ENCODE data around the gene CNP.

DNA sequence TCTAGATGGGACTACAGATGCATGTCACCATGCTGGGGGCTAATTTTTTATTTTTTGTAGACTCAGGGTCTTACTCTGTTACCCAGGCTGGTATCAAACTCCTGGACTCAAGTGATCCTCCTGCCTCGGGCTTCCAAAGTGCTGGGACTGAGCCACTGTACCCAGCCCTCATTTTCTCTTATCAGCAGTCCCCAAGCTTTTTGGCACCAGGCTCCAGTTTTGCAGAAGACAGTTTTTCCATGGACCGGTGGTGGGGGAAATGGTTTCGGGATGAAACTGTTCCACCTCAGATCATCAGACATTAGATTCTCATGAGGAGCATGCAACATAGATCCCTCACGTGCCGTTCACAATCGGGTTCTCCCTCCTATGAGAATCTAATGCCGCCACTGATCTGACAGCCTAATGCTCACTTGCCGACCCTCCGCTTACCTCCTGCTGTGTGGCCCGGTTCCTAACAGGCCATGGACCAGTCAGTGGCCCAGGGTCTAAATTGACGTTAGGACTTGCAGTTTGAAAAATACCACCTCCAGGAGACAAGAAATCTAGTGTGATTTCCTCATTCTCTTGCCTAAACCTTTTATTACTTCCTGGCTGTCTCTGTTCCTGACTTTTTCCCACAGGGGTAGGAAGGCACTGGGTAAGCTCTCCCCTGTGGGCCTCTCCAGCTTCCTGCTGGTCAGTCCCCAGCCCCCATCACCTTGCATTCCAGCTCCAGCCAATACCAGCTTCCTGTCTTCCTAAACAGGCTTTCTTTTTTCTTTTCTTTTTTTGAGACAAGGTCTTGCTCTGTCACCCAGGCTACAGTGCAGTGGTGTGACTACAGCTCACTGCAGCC, 9.3 kb upstream of the CNP start:
- TF ChIP-seq, protein P1, sequence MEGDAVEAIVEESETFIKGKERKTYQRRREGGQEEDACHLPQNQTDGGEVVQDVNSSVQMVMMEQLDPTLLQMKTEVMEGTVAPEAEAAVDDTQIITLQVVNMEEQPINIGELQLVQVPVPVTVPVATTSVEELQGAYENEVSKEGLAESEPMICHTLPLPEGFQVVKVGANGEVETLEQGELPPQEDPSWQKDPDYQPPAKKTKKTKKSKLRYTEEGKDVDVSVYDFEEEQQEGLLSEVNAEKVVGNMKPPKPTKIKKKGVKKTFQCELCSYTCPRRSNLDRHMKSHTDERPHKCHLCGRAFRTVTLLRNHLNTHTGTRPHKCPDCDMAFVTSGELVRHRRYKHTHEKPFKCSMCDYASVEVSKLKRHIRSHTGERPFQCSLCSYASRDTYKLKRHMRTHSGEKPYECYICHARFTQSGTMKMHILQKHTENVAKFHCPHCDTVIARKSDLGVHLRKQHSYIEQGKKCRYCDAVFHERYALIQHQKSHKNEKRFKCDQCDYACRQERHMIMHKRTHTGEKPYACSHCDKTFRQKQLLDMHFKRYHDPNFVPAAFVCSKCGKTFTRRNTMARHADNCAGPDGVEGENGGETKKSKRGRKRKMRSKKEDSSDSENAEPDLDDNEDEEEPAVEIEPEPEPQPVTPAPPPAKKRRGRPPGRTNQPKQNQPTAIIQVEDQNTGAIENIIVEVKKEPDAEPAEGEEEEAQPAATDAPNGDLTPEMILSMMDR (IDR thresholded peaks at IDR 0.05; ENCODE audit: control extremely low read depth in 1 of 3, insufficient read depth in 1 of 3, low read depth in 1 of 3, low read length in 3 of 3): no peak
- TF ChIP-seq CEBPB (IDR thresholded peaks at IDR 0.05; ENCODE audit: low read depth, low read length) (no peak), ATF3 (IDR thresholded peaks at IDR 0.05; ENCODE audit: insufficient read depth, low read depth, low read length) (no peak)

All from H1 (cell line).